ENCODE measurements around the gene MRPL27.

MRPL27 gene

GRCh38 chr17:50393700-50394099 lies 20.7 kb upstream of the MRPL27 start:
- TF ChIP-seq, protein P1, sequence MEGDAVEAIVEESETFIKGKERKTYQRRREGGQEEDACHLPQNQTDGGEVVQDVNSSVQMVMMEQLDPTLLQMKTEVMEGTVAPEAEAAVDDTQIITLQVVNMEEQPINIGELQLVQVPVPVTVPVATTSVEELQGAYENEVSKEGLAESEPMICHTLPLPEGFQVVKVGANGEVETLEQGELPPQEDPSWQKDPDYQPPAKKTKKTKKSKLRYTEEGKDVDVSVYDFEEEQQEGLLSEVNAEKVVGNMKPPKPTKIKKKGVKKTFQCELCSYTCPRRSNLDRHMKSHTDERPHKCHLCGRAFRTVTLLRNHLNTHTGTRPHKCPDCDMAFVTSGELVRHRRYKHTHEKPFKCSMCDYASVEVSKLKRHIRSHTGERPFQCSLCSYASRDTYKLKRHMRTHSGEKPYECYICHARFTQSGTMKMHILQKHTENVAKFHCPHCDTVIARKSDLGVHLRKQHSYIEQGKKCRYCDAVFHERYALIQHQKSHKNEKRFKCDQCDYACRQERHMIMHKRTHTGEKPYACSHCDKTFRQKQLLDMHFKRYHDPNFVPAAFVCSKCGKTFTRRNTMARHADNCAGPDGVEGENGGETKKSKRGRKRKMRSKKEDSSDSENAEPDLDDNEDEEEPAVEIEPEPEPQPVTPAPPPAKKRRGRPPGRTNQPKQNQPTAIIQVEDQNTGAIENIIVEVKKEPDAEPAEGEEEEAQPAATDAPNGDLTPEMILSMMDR (IDR thresholded peaks at IDR 0.05): no peak
- no peak overlapping the region for H3K27ac ChIP-seq
- H3K9me3 ChIP-seq (ENCODE audit: control insufficient read depth, low read length): no peaks in the 10 kb centered on the region
- H3K27me3 ChIP-seq (ENCODE audit: control insufficient read depth, insufficient read depth, low read length): no peaks in the 10 kb centered on the region
- no peaks in the 10 kb centered on the region for H3K36me3 ChIP-seq (ENCODE audit: control insufficient read depth, insufficient read depth, low read length)
- peaks cover 3% of the 10 kb centered on the region for H3K4me1 ChIP-seq
- H2AFZ ChIP-seq: no peak overlapping the region
- no peak overlapping the region for H3K4me2 ChIP-seq (ENCODE audit: low read length)
- no peak overlapping the region for H3K9ac ChIP-seq
- H3K4me3 ChIP-seq (ENCODE audit: low read depth, low read length): no peak overlapping the region
- peaks cover 12% of the 10 kb centered on the region for H3K79me2 ChIP-seq

GRCh38 chr17:50392621-50393020 lies 19.6 kb upstream of the MRPL27 start:
- H3K4me1 ChIP-seq: peaks cover 3% of the 10 kb centered on the region

GRCh38 chr17:50389534-50389933 lies 16.6 kb upstream of the MRPL27 start:
- no peak overlapping the region for H3K9ac ChIP-seq
- H2AFZ ChIP-seq: no peak overlapping the region
- TF ChIP-seq, protein P1 (IDR thresholded peaks at IDR 0.05): no peak
- H3K27ac ChIP-seq: no peak overlapping the region
- H3K4me1 ChIP-seq: no peaks in the 10 kb centered on the region
- no peaks in the 10 kb centered on the region for H3K79me2 ChIP-seq
- H3K27me3 ChIP-seq (ENCODE audit: control insufficient read depth, insufficient read depth, low read length): no peaks in the 10 kb centered on the region
- H3K36me3 ChIP-seq (ENCODE audit: control insufficient read depth, insufficient read depth, low read length): no peaks in the 10 kb centered on the region
- H3K4me2 ChIP-seq (ENCODE audit: low read length): no peak overlapping the region
- no peak overlapping the region for H3K4me3 ChIP-seq (ENCODE audit: low read depth, low read length)
- H3K9me3 ChIP-seq (ENCODE audit: control insufficient read depth, low read length): no peaks in the 10 kb centered on the region

More at GRCh38 chr17:50392621-50393020, 19.6 kb upstream of the MRPL27 start:
- H3K79me2 ChIP-seq: peaks cover 9% of the 10 kb centered on the region
- TF ChIP-seq, protein P1 (IDR thresholded peaks at IDR 0.05): no peak
- no peak overlapping the region for H3K9ac ChIP-seq
- H3K9me3 ChIP-seq (ENCODE audit: control insufficient read depth, low read length): no peaks in the 10 kb centered on the region
- no peak overlapping the region for H3K4me2 ChIP-seq (ENCODE audit: low read length)
- no peaks in the 10 kb centered on the region for H3K27me3 ChIP-seq (ENCODE audit: control insufficient read depth, insufficient read depth, low read length)
- H3K36me3 ChIP-seq (ENCODE audit: control insufficient read depth, insufficient read depth, low read length): no peaks in the 10 kb centered on the region
- no peak overlapping the region for H3K27ac ChIP-seq
- H3K4me3 ChIP-seq (ENCODE audit: low read depth, low read length): no peak overlapping the region
- H2AFZ ChIP-seq: no peak overlapping the region

DNA sequence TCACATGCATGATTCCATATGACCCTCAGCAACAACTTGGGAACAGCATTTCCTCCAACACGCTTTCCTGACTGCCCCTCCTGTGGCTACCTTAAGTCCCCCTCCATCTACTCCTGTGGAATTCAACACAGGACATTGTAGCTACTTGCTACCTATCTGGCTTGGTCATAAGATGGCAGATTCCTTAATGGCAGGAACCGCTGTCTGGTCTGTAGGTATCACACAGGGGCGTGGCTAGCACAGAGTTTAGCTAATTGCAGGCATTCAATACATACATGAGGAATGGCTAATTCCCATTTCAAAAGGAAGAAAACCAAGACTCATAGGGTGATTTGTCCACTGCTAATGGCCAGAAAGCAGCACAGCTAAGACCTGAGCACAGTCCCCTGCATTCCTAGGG lies 15.7 kb upstream of the MRPL27 start:
- no peak overlapping the region for H3K9ac ChIP-seq
- no peak overlapping the region for H3K4me2 ChIP-seq (ENCODE audit: low read length)
- no peaks in the 10 kb centered on the region for H3K27me3 ChIP-seq (ENCODE audit: control insufficient read depth, insufficient read depth, low read length)
- H3K9me3 ChIP-seq (ENCODE audit: control insufficient read depth, low read length): no peaks in the 10 kb centered on the region
- H3K4me3 ChIP-seq (ENCODE audit: low read depth, low read length): no peak overlapping the region
- TF ChIP-seq, protein P1 (IDR thresholded peaks at IDR 0.05): no peak
- H3K79me2 ChIP-seq: no peaks in the 10 kb centered on the region
- no peaks in the 10 kb centered on the region for H3K4me1 ChIP-seq
- H3K27ac ChIP-seq: no peak overlapping the region
- no peaks in the 10 kb centered on the region for H3K36me3 ChIP-seq (ENCODE audit: control insufficient read depth, insufficient read depth, low read length)
- no peak overlapping the region for H2AFZ ChIP-seq

DNA sequence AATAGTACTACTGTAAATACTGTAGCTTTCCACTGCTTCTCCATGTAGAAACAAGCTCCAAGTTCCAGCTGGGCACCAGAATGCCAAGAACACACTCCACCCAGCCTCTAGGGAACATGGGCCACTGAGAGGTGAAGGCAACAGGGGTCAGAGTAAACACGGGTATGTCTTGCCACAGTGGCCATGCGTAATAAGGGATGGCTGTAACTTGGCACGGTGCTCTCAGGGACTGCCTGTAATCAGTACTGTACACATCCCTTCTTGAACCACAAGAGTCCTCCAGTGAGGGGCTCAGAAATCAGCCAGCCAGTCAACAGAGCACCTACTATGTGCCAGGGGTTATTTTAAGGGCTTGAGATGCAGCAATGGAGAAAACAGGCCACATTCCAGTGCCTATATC lies 13.5 kb upstream of the MRPL27 start:
- no peaks in the 10 kb centered on the region for H3K27me3 ChIP-seq (ENCODE audit: control insufficient read depth, insufficient read depth, low read length)
- no peak overlapping the region for H3K27ac ChIP-seq
- H3K4me1 ChIP-seq: peaks cover 9% of the 10 kb centered on the region
- no peak overlapping the region for H2AFZ ChIP-seq
- TF ChIP-seq, protein P1 (IDR thresholded peaks at IDR 0.05): no peak
- H3K4me2 ChIP-seq (ENCODE audit: low read length): no peak overlapping the region
- H3K9me3 ChIP-seq (ENCODE audit: control insufficient read depth, low read length): no peaks in the 10 kb centered on the region
- no peaks in the 10 kb centered on the region for H3K36me3 ChIP-seq (ENCODE audit: control insufficient read depth, insufficient read depth, low read length)
- no peak overlapping the region for H3K9ac ChIP-seq
- H3K4me3 ChIP-seq (ENCODE audit: low read depth, low read length): no peak overlapping the region
- no peaks in the 10 kb centered on the region for H3K79me2 ChIP-seq

Data from parathyroid adenoma (tissue), 2 donors.